ENCODE data around the gene SALL3. TPM values are rescaled to one million over a fixed set of nuclear protein-coding genes. Genes with fewer than 3 reads are reported as not detected.

The SALL3 gene
- total and polyA plus RNA-seq, 2 of the 8 experiments (the other 6 are each of a cell fraction or from before 2014, with no cell fraction given), result 10.5 to 46.4 TPM

DNA sequence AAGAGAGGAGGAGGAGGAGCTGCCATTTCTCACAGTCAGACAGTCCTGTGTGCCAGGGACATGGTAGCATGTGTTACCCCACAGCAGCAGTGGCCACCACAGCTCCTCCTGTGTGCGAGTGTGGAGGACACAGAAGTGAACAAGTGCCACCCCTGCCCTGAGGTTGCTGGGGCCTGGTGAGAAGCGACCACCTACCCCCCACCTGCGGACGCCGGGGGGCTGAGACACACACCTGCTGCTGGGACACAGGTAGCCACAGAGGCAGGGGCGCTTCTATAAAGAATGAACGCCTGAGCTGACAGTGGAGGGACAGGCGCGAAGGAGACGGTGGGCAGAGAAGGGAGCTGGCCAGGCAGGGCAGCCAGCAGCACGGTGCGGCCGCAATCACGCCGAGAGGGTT, 32.3 kb upstream of the SALL3 start (continued):
- TF ChIP-seq RNF2 (IDR thresholded peaks at IDR 0.05; ENCODE audit: borderline replicate concordance, low read depth, low read length, missing control alignments, poor library complexity, severe bottlenecking), result no peak
- no peak for TF ChIP-seq JUND (IDR thresholded peaks at IDR 0.05; ENCODE audit: low read length)
- TF ChIP-seq, protein P1, sequence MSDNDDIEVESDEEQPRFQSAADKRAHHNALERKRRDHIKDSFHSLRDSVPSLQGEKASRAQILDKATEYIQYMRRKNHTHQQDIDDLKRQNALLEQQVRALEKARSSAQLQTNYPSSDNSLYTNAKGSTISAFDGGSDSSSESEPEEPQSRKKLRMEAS (IDR thresholded peaks at IDR 0.05), result no peak

Data from H1 (cell line).